ENCODE results near the gene AP1M2.
A peak's percentile ranks its signal among the peaks of the same experiment; 100 is the strongest.
"Not testable (repeated sequence)": the region's sequence is repeated elsewhere in the genome, so short reads cannot be mapped to it uniquely, and the experiment has no call there.

AP1M2 gene

GRCh38 chr19:10565028-10565566, 22.0 kb downstream of the AP1M2 start:
- DNase-seq (ENCODE audit: low read depth, low spot score): no peak

GRCh38 chr19:10562609-10563008, 24.5 kb downstream of the AP1M2 start:
- DNase-seq (ENCODE audit: low read depth, low spot score): no peak

GRCh38 chr19:10560154-10560553, 27.0 kb downstream of the AP1M2 start:
- no peak for DNase-seq (ENCODE audit: low read depth, low spot score)

- no peak for DNase-seq (ENCODE audit: low read depth, low spot score)
Measured at GRCh38 chr19:10557603-10558197, 29.4 kb downstream of the AP1M2 start.

GRCh38 chr19:10555610-10555973, 31.5 kb downstream of the AP1M2 start:
- no peak for DNase-seq (ENCODE audit: low read depth, low spot score)

GRCh38 chr19:10554760-10555609, 32.1 kb downstream of the AP1M2 start:
- DNase-seq (ENCODE audit: low read depth, low spot score): no peak

GRCh38 chr19:10553943-10554381, 33.1 kb downstream of the AP1M2 start:
- DNase-seq (ENCODE audit: low read depth, low spot score): no peak

GRCh38 chr19:10553087-10553667, 33.9 kb downstream of the AP1M2 start:
- no peak for DNase-seq (ENCODE audit: low read depth, low spot score)

- DNase-seq (ENCODE audit: low read depth, low spot score): no peak
Measured at GRCh38 chr19:10552510-10553053, 34.5 kb downstream of the AP1M2 start.

GRCh38 chr19:10551698-10552301, 35.3 kb downstream of the AP1M2 start:
- DNase-seq (ENCODE audit: low read depth, low spot score): no peak

- DNase-seq (ENCODE audit: low read depth, low spot score): not testable (repeated sequence)
Measured at GRCh38 chr19:10551006-10551405, 36.1 kb downstream of the AP1M2 start.

- no peak for DNase-seq (ENCODE audit: low read depth, low spot score)
Measured at GRCh38 chr19:10550336-10550735, 36.8 kb downstream of the AP1M2 start.

- DNase-seq (ENCODE audit: low read depth, low spot score): no peak
Measured at GRCh38 chr19:10549733-10550132, 37.4 kb downstream of the AP1M2 start.

- DNase-seq (ENCODE audit: low read depth, low spot score): no peak
Measured at GRCh38 chr19:10548746-10549276, 38.3 kb downstream of the AP1M2 start.

GRCh38 chr19:10546817-10547216, 40.3 kb downstream of the AP1M2 start:
- no peak for DNase-seq (ENCODE audit: low read depth, low spot score)

GRCh38 chr19:10544753-10545251, 42.3 kb downstream of the AP1M2 start:
- no peak for DNase-seq (ENCODE audit: low read depth, low spot score)

GRCh38 chr19:10544242-10544752, 42.8 kb downstream of the AP1M2 start:
- DNase-seq (ENCODE audit: low read depth, low spot score): no peak

GRCh38 chr19:10543420-10544241, 43.5 kb downstream of the AP1M2 start, which contains the start of gene ATG4D:
ATG4D (plus strand) TSS chr19:10543904; CDS start chr19:10544091, 187 bp downstream.
- DNase-seq (ENCODE audit: low read depth, low spot score): peak; percentile 59

- DNase-seq (ENCODE audit: low read depth, low spot score): no peak
Measured at GRCh38 chr19:10543059-10543419, 44.1 kb downstream of the AP1M2 start.

GRCh38 chr19:10539016-10539415, 48.1 kb downstream of the AP1M2 start:
- not testable (repeated sequence) for DNase-seq (ENCODE audit: low read depth, low spot score)
